ENCODE data around the gene FKBP2.

The FKBP2 gene

GRCh38 chr11:64219354-64219684 lies 21.6 kb upstream of the FKBP2 start:
- no peak for DNase-seq (ENCODE audit: low spot score)

GRCh38 chr11:64219755-64220154 lies 21.1 kb upstream of the FKBP2 start:
- DNase-seq (ENCODE audit: low spot score): no peak

- DNase-seq (ENCODE audit: low spot score): no peak
Measured at GRCh38 chr11:64220271-64220670, 20.6 kb upstream of the FKBP2 start.

GRCh38 chr11:64220798-64221197 lies 20.1 kb upstream of the FKBP2 start:
- no peak for DNase-seq (ENCODE audit: low spot score)

DNA sequence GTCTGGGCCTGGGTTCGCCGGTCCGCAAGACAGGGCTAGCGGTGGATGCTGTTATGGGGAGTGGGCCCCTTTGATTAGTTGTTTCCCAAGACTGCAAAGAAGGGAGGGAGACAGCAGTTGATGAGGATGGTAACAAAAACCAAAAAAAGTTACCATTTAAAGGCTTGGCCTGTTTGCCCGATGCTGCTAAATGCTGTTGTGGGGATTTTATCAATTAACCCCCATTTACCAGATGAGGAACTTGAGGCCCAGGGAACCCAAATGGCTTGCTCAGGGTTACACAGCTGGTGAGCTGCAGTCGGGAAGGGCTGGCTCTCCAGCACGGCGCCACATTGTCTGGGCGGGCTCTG lies 18.3 kb upstream of the FKBP2 start:
- DNase-seq (ENCODE audit: low spot score): no peak

- no peak for DNase-seq (ENCODE audit: low spot score)
Measured at GRCh38 chr11:64223001-64223651, 17.8 kb upstream of the FKBP2 start.

DNA sequence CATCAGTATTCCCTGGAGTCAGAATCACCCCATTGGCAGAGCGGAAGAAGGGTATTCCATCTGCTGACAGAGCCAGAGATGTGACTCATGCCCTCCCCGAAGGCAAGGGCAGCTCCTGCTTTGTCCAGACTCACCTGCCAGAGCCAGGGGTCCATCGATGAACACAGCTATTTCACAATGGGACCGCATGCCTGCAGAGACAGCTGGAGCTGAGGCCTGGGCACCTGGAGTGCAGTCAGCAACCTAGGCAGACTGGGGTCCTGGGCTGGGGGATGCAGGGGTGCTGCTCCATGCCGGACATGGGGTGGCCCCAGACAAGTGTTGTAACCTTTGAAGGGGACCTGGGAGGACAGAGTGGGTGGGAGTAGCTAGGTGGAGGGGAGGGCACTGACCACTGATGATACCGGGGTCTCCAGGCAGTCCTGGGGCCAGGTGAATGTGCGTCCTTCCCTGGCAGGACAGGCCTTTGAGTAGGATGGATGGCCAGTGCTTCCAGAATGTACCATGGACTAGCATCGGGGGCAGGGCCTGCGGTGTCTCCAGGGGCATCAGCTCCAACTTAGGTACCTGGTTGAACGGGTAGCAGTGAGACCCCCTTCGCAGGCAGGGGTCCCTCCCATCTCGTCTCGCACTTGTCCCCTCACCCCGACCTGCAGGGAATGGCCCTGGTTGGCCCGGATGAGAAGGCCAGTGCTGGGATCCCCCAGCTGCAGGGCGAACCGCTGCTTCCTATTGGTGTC lies 16.6 kb upstream of the FKBP2 start:
- no peak for DNase-seq (ENCODE audit: low spot score)

DNA sequence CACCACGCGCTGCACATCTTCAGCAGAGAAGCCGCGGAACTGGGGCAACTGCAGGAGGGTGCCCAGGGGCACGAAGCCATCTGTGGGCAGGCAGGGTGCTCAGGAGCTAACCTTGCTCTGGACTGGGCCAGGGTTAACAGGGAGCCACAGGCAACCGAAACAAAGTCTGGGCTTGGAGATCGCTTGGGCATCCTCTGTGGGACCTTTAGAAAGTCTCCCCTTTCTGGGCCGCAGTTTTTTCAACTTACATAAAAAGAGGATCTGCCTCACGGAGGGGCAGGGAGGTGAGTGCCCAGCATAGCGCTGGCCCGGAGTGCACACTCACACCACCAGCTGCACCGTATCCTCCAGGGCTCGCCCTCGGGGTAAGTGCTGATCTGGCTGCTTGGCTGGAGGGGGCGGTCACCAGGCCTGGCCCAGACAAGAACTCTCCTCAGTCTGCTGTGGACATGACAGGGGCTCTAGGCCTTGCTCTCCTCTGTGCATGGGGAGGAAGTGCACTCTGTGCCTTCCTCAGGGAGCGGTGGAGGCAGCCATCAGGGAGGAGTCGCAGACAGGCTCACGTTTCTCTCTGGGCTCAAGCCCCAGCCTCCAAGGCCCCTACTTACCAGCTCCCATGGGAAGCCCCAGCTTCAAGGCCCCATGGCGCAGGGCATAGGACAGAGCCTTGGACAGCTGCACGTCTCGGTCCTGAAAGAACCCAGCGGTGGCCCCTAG lies 15.8 kb upstream of the FKBP2 start:
- no peak for DNase-seq (ENCODE audit: low spot score)

- DNase-seq (ENCODE audit: low spot score): peak; percentile 91
Measured at GRCh38 chr11:64225608-64226506, 15.0 kb upstream of the FKBP2 start, which contains the start of the genes NUDT22 and TRPT1. Gene NUDT22, plus strand, starts transcription at chr11:64226274. Its CDS starts 379 bp downstream, at chr11:64226653. Gene TRPT1, minus strand, starts transcription at chr11:64226186. Its CDS starts 326 bp downstream, at chr11:64225860.

DNA sequence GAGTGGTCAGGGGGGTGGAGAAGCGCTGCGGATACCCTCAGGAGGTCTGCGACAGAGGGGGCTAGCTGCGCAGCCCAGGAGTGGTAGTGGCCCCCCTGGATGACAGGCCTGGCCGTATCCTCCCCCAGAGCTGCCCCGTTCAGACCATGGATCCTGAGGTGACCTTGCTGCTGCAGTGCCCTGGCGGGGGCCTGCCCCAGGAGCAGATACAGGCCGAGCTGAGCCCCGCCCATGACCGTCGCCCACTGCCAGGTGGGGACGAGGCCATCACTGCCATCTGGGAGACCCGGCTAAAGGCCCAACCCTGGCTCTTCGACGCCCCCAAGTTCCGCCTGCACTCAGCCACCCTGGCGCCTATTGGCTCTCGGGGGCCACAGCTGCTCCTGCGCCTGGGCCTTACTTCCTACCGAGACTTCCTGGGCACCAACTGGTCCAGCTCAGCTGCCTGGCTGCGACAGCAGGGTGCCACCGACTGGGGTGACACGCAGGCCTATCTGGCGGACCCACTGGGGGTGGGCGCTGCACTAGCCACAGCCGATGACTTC lies 14.3 kb upstream of the FKBP2 start:
- peak; percentile 66 for DNase-seq (ENCODE audit: low spot score)

GRCh38 chr11:64227405-64227956 lies 13.4 kb upstream of the FKBP2 start:
- no peak for DNase-seq (ENCODE audit: low spot score)

DNA sequence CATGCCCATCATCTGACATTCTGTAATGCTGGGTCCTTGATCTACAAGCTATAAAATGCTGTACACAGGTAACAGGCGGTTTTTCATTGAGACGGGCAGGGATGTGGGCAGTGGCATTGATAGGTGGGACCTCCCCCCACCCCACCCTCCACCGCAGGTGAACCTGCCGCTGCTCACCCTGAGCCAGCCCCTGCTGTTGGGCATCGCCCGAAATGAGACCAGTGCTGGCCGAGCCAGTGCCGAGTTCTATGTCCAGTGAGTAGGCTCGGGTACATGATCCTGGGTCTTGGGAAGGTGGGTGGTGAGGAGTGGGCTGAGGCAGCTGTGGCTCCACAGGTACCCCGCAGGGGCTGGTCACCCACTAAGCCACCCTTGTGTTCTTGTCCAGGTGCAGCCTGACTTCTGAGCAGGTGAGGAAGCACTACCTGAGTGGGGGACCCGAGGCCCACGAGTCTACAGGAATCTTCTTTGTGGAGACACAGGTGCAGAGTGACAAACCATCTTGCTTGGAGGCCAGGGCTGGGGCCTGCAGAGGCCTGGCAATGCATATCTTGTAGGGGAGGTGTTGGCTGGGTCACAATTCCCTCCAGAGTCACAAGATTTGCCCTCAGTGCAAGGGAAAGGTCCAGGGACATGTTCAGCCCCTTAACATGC lies 11.7 kb upstream of the FKBP2 start:
- no peak for DNase-seq (ENCODE audit: low spot score)

DNA sequence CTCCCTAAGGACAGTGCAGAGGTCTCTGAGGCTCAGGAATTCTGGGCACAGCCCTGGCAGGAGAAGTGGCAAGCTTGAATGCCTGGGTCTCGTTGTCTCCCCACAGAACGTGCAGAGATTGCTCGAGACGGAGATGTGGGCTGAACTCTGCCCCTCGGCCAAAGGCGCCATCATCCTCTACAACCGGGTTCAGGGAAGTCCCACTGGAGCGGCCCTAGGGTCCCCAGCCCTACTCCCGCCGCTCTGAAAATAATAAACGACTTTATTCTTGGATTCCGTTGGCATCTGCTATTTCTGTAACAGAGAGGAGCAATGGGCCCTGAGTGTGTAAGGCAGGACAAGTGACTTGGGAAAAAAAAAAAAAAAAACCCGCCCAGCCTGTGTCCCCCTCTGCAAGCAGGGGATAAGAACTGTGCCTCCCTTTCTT lies 11.1 kb upstream of the FKBP2 start:
- DNase-seq (ENCODE audit: low spot score): no peak

- DNase-seq (ENCODE audit: low spot score): peak; percentile 95
Measured at GRCh38 chr11:64230171-64230984, 10.5 kb upstream of the FKBP2 start, which contains the start of gene DNAJC4. Gene DNAJC4, plus strand, starts transcription at chr11:64230548. Its CDS starts 307 bp downstream, at chr11:64230855.

- no peak for DNase-seq (ENCODE audit: low spot score)
Measured at GRCh38 chr11:64230985-64231365, 9.9 kb upstream of the FKBP2 start.

GRCh38 chr11:64231546-64231945 lies 9.3 kb upstream of the FKBP2 start:
- DNase-seq (ENCODE audit: low spot score): no peak

DNA sequence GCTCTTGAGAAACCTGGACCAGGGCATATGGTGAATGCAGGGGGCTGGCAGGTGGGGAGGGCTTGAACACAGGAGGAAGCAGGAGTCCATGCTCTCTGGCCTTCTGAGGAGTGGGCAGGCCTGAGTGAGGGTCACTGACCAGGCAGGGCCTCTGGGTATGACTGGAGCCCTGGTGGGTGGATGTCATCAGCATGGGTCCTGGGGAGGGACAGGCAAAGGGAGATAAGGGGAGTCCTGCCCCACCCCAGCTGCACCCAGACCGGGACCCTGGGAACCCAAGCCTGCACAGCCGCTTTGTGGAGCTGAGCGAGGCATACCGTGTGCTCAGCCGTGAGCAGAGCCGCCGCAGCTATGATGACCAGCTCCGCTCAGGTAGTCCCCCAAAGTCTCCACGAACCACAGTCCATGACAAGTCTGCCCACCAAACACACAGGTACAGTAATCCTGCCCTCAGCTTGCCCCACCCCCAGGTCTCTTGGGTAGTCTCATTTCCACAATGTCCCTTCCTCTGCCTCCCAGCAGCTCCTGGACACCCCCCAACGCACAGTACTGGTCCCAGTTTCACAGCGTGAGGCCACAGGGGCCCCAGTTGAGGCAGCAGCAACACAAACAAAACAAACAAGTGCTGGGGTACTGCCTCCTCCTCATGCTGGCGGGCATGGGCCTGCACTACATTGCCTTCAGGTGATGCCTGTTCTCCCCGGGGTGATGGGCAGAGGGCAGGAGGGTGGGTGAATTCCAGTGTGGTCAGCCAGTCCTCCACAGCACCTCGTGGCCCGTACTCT lies 8.5 kb upstream of the FKBP2 start:
- no peak for DNase-seq (ENCODE audit: low spot score)

GRCh38 chr11:64232967-64233315 lies 8.0 kb upstream of the FKBP2 start:
- no peak for DNase-seq (ENCODE audit: low spot score)

GRCh38 chr11:64233913-64234586 lies 6.8 kb upstream of the FKBP2 start, which contains the start of gene VEGFB:
Gene VEGFB, plus strand, starts transcription at chr11:64234584. Its CDS starts 250 bp downstream, at chr11:64234834.
- peak; percentile 77 for DNase-seq (ENCODE audit: low spot score)
